Measurements from ENCODE around the gene PCDHGC5.

The PCDHGC5 gene

DNA sequence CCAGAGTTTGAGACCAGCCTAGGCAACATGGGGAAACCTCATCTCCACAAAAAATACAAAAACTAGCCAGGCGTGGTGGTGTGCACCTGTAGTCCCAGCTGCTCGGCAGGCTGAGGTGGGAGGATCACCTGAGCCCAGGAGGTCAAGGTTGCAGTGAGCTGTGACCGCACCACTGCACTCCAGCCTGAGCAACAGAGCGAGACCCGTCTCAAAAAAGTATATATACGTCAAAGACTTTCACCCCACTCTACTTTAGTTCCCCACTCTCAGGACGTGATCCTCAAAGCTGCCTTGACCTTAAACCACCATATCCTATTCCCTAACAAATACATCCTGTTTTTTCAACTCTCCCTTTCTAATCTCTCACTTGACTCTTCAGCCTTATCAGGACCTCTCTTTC, 41.0 kb downstream of the PCDHGC5 start:
- TF ChIP-seq, protein P1, sequence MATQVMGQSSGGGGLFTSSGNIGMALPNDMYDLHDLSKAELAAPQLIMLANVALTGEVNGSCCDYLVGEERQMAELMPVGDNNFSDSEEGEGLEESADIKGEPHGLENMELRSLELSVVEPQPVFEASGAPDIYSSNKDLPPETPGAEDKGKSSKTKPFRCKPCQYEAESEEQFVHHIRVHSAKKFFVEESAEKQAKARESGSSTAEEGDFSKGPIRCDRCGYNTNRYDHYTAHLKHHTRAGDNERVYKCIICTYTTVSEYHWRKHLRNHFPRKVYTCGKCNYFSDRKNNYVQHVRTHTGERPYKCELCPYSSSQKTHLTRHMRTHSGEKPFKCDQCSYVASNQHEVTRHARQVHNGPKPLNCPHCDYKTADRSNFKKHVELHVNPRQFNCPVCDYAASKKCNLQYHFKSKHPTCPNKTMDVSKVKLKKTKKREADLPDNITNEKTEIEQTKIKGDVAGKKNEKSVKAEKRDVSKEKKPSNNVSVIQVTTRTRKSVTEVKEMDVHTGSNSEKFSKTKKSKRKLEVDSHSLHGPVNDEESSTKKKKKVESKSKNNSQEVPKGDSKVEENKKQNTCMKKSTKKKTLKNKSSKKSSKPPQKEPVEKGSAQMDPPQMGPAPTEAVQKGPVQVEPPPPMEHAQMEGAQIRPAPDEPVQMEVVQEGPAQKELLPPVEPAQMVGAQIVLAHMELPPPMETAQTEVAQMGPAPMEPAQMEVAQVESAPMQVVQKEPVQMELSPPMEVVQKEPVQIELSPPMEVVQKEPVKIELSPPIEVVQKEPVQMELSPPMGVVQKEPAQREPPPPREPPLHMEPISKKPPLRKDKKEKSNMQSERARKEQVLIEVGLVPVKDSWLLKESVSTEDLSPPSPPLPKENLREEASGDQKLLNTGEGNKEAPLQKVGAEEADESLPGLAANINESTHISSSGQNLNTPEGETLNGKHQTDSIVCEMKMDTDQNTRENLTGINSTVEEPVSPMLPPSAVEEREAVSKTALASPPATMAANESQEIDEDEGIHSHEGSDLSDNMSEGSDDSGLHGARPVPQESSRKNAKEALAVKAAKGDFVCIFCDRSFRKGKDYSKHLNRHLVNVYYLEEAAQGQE (IDR thresholded peaks at IDR 0.05; ENCODE audit: insufficient read depth in 1 of 2, low read depth in 2 of 2, low read length in 2 of 2) = no peak
- TF ChIP-seq POLR2AphosphoS5 (IDR thresholded peaks at IDR 0.05; ENCODE audit: low read depth, low read length) = no peak
- no peak for TF ChIP-seq SIN3A (IDR thresholded peaks at IDR 0.05; ENCODE audit: borderline replicate concordance, insufficient read depth, low read length)

DNA sequence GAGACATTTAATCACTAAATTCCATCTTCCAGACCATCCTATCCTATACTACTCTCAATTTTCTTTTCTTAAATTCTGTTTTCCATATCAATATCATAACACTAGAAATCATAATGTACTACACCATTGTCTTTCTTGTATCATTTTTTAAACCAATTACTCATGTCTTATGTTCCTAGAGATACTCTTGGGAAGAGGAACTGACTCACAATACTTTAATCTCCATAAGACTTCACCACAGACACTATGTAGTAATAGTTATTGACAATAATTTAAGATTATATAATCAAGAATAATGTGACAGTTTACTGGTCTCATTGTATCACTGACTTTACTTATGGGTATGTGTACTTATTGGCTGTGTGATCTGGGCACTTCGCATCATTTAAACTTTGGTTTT, 43.8 kb downstream of the PCDHGC5 start:
- TF ChIP-seq POLR2AphosphoS5 (IDR thresholded peaks at IDR 0.05; ENCODE audit: low read depth, low read length) (no peak), FOXP2 (optimal IDR thresholded peaks at IDR 0.05; ENCODE audit: borderline replicate concordance, extremely low read depth, extremely low read length, insufficient read depth) (no peak), SIN3A (IDR thresholded peaks at IDR 0.05; ENCODE audit: borderline replicate concordance, insufficient read depth, low read length) (no peak)

DNA sequence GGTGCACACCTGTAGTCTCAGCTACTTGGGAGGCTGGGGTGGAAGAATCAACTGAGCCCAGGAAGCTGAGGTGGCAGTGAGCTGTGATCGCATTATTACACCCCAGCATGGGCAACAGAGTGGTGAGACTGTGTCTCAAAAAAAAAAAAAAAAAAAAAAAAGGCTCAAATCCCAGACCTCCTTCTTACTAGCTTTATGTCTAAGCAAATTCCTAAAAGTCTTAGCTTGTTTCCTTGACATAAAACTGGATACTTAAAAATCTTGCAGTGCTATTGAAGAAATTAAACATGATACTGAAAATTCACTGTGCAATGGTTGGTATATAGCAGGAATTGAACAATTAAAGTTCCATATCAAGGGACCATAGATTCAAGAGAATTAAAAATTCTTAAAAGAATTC, 45.0 kb downstream of the PCDHGC5 start:
- TF ChIP-seq, protein P1 (IDR thresholded peaks at IDR 0.05; ENCODE audit: insufficient read depth in 1 of 2, low read depth in 2 of 2, low read length in 2 of 2) = no peak
- no peak for TF ChIP-seq POLR2AphosphoS5 (IDR thresholded peaks at IDR 0.05; ENCODE audit: low read depth, low read length)
- TF ChIP-seq TAF1 (IDR thresholded peaks at IDR 0.05; ENCODE audit: borderline replicate concordance, insufficient read depth, low read length) = no peak
- TF ChIP-seq FOXP2 (optimal IDR thresholded peaks at IDR 0.05; ENCODE audit: borderline replicate concordance, extremely low read depth, extremely low read length, insufficient read depth) = no peak
- TF ChIP-seq SIN3A (IDR thresholded peaks at IDR 0.05; ENCODE audit: borderline replicate concordance, insufficient read depth, low read length) = no peak

DNA sequence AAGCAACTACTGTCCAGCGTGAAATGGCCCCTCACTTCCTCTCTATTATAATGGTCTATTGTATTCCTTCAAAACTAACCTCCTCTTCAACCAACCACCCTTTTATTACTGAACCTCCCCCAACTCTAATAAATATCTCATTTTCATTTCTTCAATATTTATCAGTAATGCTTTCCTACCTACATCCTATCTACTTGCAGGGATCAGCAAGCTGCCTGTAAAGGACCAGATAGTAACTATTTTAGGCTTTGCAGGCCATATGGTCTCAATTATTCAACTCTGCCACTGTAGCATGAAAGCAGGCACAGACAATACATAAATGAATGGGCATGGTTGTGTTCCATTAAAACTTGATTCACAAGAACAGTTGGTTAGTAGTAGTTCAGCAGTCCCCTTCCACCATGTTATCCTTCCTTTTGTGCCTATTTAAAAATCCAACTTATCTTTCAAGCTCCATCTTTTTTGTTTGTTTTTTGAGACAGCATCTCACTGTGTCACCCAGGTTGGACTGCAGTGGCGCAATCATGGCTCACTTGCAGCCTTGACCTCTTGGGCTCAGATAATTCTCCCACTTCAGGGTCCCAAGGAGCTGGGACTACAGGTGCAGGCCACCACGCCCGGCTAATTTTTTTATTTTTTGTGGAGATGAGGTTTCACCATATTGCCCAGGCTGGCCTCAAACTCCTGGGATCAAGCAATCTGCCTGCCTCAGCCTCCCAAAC, 45.8 kb downstream of the PCDHGC5 start:
- no peak for TF ChIP-seq TAF1 (IDR thresholded peaks at IDR 0.05; ENCODE audit: borderline replicate concordance, insufficient read depth, low read length)
- TF ChIP-seq, protein P1 (IDR thresholded peaks at IDR 0.05; ENCODE audit: insufficient read depth in 1 of 2, low read depth in 2 of 2, low read length in 2 of 2) = no peak
- no peak for TF ChIP-seq POLR2AphosphoS5 (IDR thresholded peaks at IDR 0.05; ENCODE audit: low read depth, low read length)
- TF ChIP-seq SIN3A (IDR thresholded peaks at IDR 0.05; ENCODE audit: borderline replicate concordance, insufficient read depth, low read length) = no peak
- TF ChIP-seq FOXP2 (optimal IDR thresholded peaks at IDR 0.05; ENCODE audit: borderline replicate concordance, extremely low read depth, extremely low read length, insufficient read depth) = no peak
